Activated naive CD8-positive, alpha-beta T cell treated with anti-CD3 and anti-CD28 coated beads, Interleukin-2, amount 50 U/mL, for 24 hours (primary cell): ENCODE results near the gene FBN1.

Source experiments
- ATAC-seq: fragments of 150-1000 bp; cut with Tn5 transposase; one replicate; pipeline ENCODE4 v1.10.0; 2021
- DNase-seq: peaks from one replicate; pipeline ENCODE4 v3.0.0; 2021
- H3K27ac Mint-ChIP-seq: one replicate; pipeline ENCODE4 v1.8.0; 2021; ENCODE audit warnings: mild to moderate bottlenecking, mixed read lengths
- H3K27me3 Mint-ChIP-seq: one replicate; pipeline ENCODE4 v1.8.0; 2021; ENCODE audit warnings: mixed read lengths
- H3K36me3 Mint-ChIP-seq: one replicate; pipeline ENCODE4 v1.8.0; 2021; ENCODE audit warnings: low read depth, mixed read lengths
- H3K4me1 Mint-ChIP-seq: one replicate; pipeline ENCODE4 v1.8.0; 2021; ENCODE audit warnings: mixed read lengths
- H3K4me3 Mint-ChIP-seq: one replicate; pipeline ENCODE4 v1.8.0; 2021; ENCODE audit warnings: mild to moderate bottlenecking, moderate library complexity, mixed read lengths
- H3K9me3 Mint-ChIP-seq: one replicate; pipeline ENCODE4 v1.8.0; 2021; ENCODE audit warnings: mixed read lengths

The FBN1 gene

DNA sequence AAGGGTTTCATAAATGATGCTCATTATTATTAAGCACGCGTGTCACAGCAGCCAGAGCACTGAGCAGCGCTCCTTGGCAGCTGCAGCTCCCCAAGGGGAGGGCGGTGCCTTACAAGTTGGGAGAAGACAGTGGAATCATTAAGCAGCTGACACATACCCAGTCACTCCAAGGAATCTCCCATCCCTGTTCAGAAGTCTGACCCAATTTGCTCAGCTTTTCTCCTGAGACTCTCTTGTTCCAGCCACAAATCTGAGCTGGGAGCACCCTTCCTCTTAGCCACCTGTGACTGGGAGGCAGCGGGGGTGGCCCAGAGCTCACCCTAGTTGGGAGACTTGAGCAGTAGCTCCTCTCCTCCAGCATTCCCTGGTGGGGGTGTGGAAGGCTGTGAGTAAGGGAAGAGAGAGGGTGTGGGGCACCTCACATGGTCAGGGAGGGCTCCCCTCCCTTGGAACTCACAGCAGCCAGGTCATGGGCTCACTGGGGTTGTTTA, 249.9 kb downstream of the FBN1 start:
- peaks cover 4% of the 10 kb centered on the region for H3K27me3 Mint-ChIP-seq
- no peaks in the 10 kb centered on the region for H3K36me3 Mint-ChIP-seq
- H3K27ac Mint-ChIP-seq = no peak overlapping the region
- no peak for DNase-seq
- H3K4me3 Mint-ChIP-seq = no peak overlapping the region
- ATAC-seq = no peak
- H3K9me3 Mint-ChIP-seq = no peaks in the 10 kb centered on the region
- H3K4me1 Mint-ChIP-seq = no peaks in the 10 kb centered on the region

DNA sequence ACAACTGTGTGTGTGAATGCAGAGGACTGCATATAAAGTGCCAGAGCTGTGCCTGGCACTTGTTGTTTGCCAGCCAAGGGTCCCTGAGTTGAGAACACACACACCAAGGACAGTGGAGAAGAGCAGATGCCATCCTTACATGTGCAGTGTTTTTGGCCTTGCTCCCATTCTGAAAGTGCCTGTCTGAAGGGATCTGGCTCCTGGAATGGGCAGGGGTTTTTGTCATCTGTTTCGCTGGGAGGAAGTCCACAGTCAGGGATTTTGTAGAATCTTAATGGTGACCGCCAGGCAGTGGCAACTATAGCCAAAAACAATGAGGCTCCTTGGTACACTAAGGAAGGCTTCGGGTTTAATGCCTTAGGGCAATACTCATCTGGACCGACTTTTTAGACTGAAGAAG, 250.5 kb downstream of the FBN1 start:
- no peak overlapping the region for H3K27ac Mint-ChIP-seq
- peaks cover 4% of the 10 kb centered on the region for H3K27me3 Mint-ChIP-seq
- no peaks in the 10 kb centered on the region for H3K36me3 Mint-ChIP-seq

DNA sequence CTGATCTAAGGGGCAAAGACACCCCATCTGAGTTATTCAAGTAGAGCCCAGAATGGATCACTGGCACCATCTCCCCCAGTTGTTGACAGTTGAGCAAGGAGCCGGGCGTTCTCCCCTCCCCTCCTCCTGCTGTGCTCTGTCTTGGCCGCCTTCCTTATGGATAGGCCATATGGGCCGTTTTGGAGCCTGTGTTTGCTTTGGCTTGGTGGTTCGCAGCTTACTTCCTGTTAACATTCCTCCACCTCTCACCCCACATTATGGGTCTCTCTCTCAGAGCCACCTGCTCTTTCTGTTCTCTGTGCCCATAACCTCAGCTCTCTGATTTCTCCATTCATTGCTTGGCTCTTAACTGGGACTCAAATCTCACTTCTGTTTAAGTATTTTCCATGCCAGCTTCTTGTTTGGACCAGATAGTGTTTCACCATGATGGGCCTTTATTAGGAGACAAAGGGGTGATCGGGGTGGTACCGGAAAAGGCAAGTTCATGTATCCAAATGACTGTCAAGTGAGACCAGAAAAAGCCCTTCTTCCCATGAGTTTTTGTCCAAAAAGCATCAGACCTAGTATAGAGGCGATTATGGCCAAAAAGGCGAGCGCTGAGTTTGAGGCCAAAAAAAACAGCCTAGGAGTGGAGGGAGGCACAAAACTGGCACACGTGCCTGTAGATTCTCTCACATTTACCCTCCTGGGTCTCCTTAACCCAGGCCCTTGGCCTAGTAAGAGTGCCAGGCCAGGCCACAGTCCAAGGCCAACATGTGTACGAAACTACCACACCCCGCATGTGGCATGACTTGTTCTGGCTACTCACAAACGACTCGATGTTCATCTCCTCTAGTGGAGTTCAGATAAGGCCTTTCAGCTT, 251.6 kb downstream of the FBN1 start:
- no peaks in the 10 kb centered on the region for H3K4me1 Mint-ChIP-seq
- no peaks in the 10 kb centered on the region for H3K36me3 Mint-ChIP-seq
- H3K4me3 Mint-ChIP-seq = no peak overlapping the region
- peaks cover 4% of the 10 kb centered on the region for H3K27me3 Mint-ChIP-seq
- no peak for ATAC-seq
- no peak overlapping the region for H3K27ac Mint-ChIP-seq
- no peaks in the 10 kb centered on the region for H3K9me3 Mint-ChIP-seq
- DNase-seq = no peak

More for the DNA sequence above, 250.5 kb downstream of the FBN1 start:
- DNase-seq = no peak
- no peak for ATAC-seq
- H3K4me1 Mint-ChIP-seq = no peaks in the 10 kb centered on the region
- H3K9me3 Mint-ChIP-seq = no peaks in the 10 kb centered on the region
- no peak overlapping the region for H3K4me3 Mint-ChIP-seq

DNA sequence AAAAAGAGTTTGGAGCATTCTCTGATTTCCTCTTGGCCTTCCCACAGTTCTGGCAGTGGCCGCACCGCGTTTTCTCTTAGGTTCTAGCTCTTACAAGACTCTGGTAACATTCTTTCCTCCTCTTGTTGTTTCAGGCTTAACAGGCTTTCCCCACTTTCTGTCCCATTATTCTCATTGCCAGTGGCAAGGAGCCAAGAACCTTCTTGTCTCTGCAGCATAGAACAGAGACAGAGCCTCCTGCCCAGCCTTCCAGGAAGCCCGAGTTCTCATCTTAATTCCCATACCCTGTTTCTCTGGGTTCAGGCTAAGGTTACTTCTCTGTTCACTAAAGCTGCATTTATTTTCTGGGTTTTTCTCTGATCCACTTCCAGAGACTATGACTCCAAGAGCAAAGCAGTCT, 253.2 kb downstream of the FBN1 start:
- peaks cover 4% of the 10 kb centered on the region for H3K27me3 Mint-ChIP-seq
- no peak for ATAC-seq
- no peaks in the 10 kb centered on the region for H3K9me3 Mint-ChIP-seq
- H3K4me3 Mint-ChIP-seq = no peak overlapping the region
- H3K27ac Mint-ChIP-seq = no peak overlapping the region
- H3K4me1 Mint-ChIP-seq = no peaks in the 10 kb centered on the region
- H3K36me3 Mint-ChIP-seq = no peaks in the 10 kb centered on the region
- no peak for DNase-seq

DNA sequence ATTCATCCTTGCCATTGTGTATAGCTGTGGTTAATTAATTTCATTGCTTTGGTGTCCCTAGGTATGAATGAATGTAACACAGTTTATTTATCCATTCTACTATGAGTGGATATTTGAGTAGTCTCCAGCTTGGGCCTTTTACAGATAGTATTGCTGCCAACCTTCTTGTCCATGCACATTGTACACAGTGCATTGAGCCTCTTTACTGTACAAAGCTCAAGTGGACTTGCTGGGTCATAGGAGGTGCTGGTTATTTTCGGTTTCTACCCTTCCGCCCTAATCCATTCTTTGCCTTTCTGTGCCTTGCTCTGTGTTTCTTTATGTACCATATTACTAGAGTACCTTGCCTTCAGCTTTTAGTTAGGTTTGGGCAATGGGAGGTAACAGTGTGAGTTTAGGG, 253.6 kb downstream of the FBN1 start:
- ATAC-seq (no peak), DNase-seq (no peak)
- H3K27me3 Mint-ChIP-seq = peaks cover 4% of the 10 kb centered on the region
- no peak overlapping the region for H3K4me3 Mint-ChIP-seq
- H3K4me1 Mint-ChIP-seq = no peaks in the 10 kb centered on the region
- H3K27ac Mint-ChIP-seq = no peak overlapping the region
- H3K9me3 Mint-ChIP-seq = no peaks in the 10 kb centered on the region
- H3K36me3 Mint-ChIP-seq = no peaks in the 10 kb centered on the region

DNA sequence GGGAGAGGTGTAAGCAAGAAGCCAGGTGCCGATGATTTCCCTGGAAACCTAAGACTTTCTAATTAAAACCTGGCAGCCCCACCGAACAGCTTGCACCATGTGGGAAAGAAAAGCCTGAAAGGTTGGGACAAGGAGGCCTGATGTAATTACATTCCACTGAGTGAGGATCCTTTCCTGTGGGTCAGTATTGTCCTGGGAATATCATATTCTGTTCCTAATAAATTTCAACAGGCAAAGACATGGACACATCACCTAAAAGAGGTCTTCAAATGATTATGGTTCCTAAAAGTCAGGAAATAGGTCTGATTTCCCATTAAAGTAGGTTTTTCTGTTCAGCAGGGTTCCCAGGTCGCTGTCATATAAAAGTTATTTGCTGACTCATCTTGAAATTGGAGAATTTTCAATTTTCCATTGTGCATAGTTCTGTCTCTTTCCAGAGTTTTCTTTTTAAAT, 255.8 kb downstream of the FBN1 start:
- DNase-seq = no peak
- H3K4me3 Mint-ChIP-seq = no peak overlapping the region
- no peaks in the 10 kb centered on the region for H3K9me3 Mint-ChIP-seq

DNA sequence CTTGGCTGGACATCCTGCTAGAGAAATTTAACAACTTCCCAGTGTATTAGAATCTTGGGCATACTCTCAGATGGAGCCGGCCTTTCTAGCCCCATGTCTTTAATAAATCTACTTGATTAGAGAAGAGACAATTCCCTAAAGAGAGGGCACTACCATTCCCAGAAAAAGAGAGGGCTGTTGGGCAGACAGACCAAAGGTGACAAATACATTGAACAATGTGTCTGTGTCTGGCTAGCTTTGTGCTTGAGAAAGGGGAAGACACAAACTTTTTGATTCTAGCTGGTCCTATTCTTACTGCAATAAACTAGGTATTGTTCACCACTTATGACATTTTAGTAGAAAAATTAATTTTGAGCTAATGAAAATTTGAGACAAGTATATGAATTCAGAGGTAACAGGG, 256.6 kb downstream of the FBN1 start:
- Mint-ChIP-seq H3K4me3 (no peak overlapping the region), H3K4me1 (no peaks in the 10 kb centered on the region), H3K36me3 (no peaks in the 10 kb centered on the region), H3K27me3 (peaks cover 4% of the 10 kb centered on the region), H3K9me3 (no peaks in the 10 kb centered on the region), H3K27ac (no peak overlapping the region)
- ATAC-seq (no peak), DNase-seq (no peak)

More for the DNA sequence above, 255.8 kb downstream of the FBN1 start:
- Mint-ChIP-seq H3K4me1 (no peaks in the 10 kb centered on the region), H3K36me3 (no peaks in the 10 kb centered on the region), H3K27ac (no peak overlapping the region), H3K27me3 (peaks cover 4% of the 10 kb centered on the region)
- ATAC-seq = no peak

DNA sequence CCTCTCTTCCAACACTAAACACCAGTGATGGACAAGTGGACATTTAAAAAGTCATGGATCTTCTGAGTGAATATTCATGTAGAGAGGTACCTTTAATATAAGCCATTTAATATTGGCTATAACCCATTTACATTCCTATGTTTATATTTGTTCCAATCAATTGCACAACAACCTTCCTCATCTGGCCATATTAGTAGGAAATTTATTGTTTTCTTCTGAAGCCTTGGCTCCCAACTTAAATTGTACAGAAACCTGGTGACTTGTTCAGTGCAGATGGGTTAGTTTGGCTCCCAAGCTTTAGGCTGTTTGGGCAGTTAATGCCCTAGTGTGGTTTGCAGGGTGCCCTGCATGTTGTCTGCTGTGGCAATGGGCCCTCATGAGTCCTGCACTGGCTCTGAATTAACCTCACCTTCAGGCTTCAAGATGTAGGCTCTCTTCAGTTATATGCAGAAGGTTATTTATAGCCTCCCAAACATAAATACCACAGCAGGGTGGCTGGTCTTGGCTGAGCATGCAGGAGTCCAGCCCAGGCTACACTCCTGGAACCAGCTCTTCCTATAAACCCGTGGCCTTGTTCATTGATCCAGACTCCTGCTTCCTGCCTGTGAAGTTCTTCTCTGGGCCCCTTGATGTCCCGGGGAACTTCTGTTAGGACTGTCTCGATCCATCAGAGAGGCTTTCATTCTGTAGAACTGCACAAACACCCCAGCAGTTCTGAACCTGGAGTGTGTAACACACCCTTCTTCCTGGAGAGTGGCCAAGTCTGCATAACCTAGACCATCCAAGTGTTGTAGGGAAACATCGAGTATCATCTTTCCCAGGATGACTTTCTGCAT, 257.3 kb downstream of the FBN1 start:
- H3K27ac Mint-ChIP-seq = no peak overlapping the region
- no peaks in the 10 kb centered on the region for H3K4me1 Mint-ChIP-seq
- no peaks in the 10 kb centered on the region for H3K9me3 Mint-ChIP-seq
- DNase-seq = no peak
- no peaks in the 10 kb centered on the region for H3K36me3 Mint-ChIP-seq
- ATAC-seq = no peak
- H3K4me3 Mint-ChIP-seq = no peak overlapping the region
- H3K27me3 Mint-ChIP-seq = peaks cover 4% of the 10 kb centered on the region

DNA sequence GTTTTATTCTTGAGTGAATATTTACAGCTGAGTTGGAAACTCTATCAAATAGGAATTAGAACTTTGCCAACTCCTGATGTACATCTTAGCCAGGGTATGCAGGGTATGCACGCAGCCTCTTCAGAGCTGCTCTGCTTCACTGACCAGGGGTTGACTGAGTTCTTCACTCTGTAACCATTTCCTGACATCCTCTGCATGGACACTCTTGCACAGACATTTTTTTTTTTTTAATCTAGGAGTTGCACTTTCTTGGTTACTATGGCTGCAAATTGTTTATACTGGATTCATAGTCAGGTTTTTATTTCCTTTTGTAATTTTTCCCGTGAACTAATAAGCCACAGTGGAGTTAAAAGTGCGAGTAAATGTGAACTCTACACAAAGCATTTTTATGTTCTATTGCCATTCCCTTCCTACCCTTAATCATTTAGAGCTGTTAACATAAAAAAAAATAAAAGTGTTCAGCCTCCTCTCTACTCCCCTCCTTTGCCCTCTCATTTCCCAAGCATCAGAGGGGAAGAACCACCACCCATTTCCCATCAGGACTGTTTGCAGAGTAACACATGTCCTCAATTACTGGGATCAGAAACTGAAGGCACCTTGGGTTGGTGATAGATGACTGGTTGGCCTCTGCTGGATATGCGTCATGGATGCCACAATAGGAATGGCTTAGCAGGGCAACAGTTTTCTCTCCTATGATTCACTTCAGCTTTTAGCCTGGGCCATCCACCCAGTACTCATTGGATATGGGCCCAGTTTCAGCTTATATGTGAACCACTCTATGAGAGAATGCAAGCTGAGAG, 260.3 kb downstream of the FBN1 start:
- ATAC-seq = no peak
- Mint-ChIP-seq H3K4me1 (no peaks in the 10 kb centered on the region), H3K36me3 (no peaks in the 10 kb centered on the region), H3K4me3 (no peak overlapping the region), H3K27me3 (no peaks in the 10 kb centered on the region), H3K27ac (no peak overlapping the region), H3K9me3 (no peaks in the 10 kb centered on the region)
- no peak for DNase-seq

DNA sequence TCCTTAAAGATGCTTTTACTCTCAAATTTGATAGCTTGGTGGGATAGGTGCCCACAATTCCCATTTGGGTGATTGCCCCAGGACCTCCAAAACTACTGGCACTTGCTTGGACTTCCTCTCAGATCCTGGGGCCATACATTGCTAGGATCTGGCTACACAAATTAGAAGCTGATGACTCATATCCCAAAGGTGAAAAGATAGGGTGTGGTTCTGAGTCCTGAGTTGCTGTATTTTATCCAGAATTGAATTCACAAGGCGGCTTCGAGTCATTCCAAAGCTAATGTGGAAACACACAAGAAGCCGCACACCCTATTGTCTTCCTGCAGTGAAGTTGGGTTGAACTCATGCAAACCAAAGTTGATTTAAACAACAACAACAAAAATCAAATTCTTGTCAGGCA, 260.9 kb downstream of the FBN1 start:
- ATAC-seq = no peak
- Mint-ChIP-seq H3K4me3 (no peak overlapping the region), H3K36me3 (no peaks in the 10 kb centered on the region), H3K27ac (no peak overlapping the region), H3K27me3 (no peaks in the 10 kb centered on the region), H3K4me1 (no peaks in the 10 kb centered on the region), H3K9me3 (no peaks in the 10 kb centered on the region)
- no peak for DNase-seq

DNA sequence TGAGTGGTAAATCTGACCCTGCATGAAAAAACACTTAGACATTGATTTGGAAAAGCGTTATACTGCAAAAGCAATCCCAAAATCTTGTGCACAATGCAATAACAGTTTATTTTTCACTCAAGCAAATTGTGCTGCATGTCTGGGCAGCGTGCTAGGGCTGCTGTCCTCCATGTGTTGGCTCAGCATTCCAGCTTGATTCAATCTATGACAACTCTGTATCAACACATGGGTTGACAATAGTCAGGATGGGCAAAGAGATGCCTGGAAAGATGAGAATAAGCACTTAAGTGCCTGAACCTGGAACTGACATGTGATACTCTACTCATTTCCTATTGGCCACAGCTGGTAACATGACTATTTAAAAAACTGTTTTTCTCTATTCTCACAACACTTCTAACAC, 262.5 kb downstream of the FBN1 start:
- DNase-seq = no peak
- peaks cover 2% of the 10 kb centered on the region for H3K27me3 Mint-ChIP-seq
- H3K27ac Mint-ChIP-seq = no peak overlapping the region
- H3K4me3 Mint-ChIP-seq = no peak overlapping the region
- H3K9me3 Mint-ChIP-seq = no peaks in the 10 kb centered on the region
- H3K36me3 Mint-ChIP-seq = no peaks in the 10 kb centered on the region
- no peak for ATAC-seq
- no peaks in the 10 kb centered on the region for H3K4me1 Mint-ChIP-seq

DNA sequence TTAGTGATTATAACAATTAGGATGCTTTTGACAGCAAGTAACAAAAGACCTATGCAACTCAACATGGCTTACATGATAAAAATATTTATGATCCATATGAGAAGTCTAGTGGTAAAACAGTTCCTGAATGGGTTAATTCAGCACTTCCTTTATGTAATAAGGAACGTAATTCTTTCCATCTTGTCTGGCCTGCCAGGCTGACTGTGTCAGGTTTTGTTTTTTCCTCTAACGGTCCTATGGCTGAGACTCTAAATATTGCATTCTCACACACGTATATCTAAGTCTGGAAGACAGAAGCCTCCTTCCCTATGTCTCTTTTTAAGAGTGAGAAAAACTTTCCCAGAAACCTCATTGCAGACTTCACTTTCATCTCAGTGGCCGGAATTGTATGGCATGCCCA, 263.6 kb downstream of the FBN1 start:
- H3K27me3 Mint-ChIP-seq = peaks cover 8% of the 10 kb centered on the region

DNA sequence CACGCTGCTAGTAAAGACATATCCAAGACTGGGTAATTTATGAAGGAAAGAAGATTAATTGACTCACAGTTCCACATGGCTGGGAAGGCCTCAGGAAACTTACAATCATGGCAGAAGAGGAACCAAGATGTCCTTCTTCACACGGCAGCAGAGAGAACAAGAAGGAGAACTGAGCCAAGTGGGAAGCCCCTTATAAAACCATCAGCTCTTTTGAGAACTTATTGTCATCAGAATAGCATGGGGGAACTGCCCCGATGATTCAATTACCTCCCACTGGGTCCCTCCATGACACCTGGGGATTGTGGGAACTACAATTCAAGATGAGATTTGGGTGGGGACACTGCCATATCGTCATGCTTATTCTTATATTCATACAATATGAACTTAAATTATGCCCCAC, 265.3 kb downstream of the FBN1 start:
- ATAC-seq (no peak), DNase-seq (no peak)
- H3K36me3 Mint-ChIP-seq = no peaks in the 10 kb centered on the region
- no peak overlapping the region for H3K4me3 Mint-ChIP-seq
- H3K27me3 Mint-ChIP-seq = peaks cover 15% of the 10 kb centered on the region
- H3K27ac Mint-ChIP-seq = no peak overlapping the region
- no peaks in the 10 kb centered on the region for H3K4me1 Mint-ChIP-seq
- H3K9me3 Mint-ChIP-seq = peaks cover 4% of the 10 kb centered on the region

More for the DNA sequence above, 263.6 kb downstream of the FBN1 start:
- Mint-ChIP-seq H3K36me3 (no peaks in the 10 kb centered on the region), H3K9me3 (peaks cover 4% of the 10 kb centered on the region), H3K4me1 (no peaks in the 10 kb centered on the region), H3K4me3 (no peak overlapping the region), H3K27ac (no peak overlapping the region)
- no peak for DNase-seq
- ATAC-seq = no peak

DNA sequence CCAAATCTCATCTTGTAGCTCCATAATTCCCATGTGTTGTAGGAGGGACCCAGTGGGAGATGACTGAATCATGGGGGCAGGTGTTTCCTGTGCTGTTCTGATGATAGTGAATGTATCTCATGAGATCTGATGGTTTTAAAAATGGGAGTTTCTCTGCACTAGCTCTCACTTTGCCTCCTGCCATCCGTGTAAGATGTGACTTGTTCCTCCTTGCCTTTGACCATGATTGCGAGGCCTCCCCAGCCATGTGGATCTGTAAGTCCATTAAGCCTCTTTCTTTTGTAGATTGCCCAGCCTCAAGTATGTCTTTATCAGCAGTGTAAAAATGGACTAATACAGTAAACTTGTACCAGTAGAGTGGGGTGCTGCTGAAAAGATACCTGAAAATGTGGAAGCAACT, 269.7 kb downstream of the FBN1 start:
- no peak for DNase-seq
- H3K4me1 Mint-ChIP-seq = no peaks in the 10 kb centered on the region
- ATAC-seq = no peak
- no peak overlapping the region for H3K4me3 Mint-ChIP-seq
- H3K36me3 Mint-ChIP-seq = no peaks in the 10 kb centered on the region
- no peak overlapping the region for H3K27ac Mint-ChIP-seq
- peaks cover 22% of the 10 kb centered on the region for H3K27me3 Mint-ChIP-seq
- peaks cover 4% of the 10 kb centered on the region for H3K9me3 Mint-ChIP-seq
